ENCODE measurements around the gene SHE. TPM values are rescaled to one million over a fixed set of nuclear protein-coding genes. Genes with fewer than 3 reads are reported as not detected.

The SHE gene
- total and polyA plus RNA-seq, 2 donors (not counting 3 experiments of a cell fraction or from before 2014, with no cell fraction given): 30.1 to 52.7 TPM

DNA sequence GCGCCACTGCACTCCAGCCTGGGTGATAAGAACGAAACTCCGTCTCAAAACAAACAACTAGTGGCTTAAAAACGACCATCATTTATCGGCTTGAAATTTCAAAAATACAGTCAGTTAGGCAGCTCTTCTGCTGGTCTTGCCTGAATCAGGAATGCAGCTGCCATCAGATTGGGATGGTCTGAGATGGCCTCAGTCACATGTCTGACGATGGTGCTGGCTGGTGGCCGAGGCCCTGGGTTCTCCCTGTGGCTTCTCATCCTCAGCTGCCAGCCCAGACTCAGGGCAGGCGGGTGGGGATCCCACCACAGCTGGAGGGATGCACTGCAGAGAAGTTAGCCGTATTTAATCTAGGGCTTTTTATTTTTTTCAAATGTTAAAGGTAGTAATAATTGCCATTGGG lies 65.8 kb downstream of the SHE start:
- DNase-seq (ENCODE audit: low read depth, low spot score) (no peak), FAIRE-seq (no peak)
- no TSS peak for BruUV-seq (replicated peaks)
- Histone ChIP-seq H3K9me1 (replicated peaks; ENCODE audit: control insufficient read depth, extremely low read depth, insufficient read depth, low read length) (no peaks in the 10 kb centered on the region), H3K27ac (ENCODE audit: insufficient read depth, low read depth, low read length) (no peak overlapping the region), H3K9ac (replicated peaks; ENCODE audit: extremely low read depth, insufficient read depth, low read length) (no peak overlapping the region), H3K79me2 (ENCODE audit: control insufficient read depth, insufficient read depth, low read length) (no peaks in the 10 kb centered on the region), H3K9me3 (replicated peaks; ENCODE audit: control insufficient read depth, insufficient read depth, low read length) (no peaks in the 10 kb centered on the region), H4K20me1 (replicated peaks; ENCODE audit: control insufficient read depth, extremely low read depth, insufficient read depth, low read length) (no peaks in the 10 kb centered on the region), H3K4me3 (replicated peaks in 1 of 3; ENCODE audit: insufficient read depth in 1 of 3, low read depth in 1 of 3, low read length in 3 of 3) (no peak overlapping the region), H2AFZ (ENCODE audit: low read depth, low read length) (no peak overlapping the region), H3K36me3 (ENCODE audit: control insufficient read depth in 2 of 2, extremely low read depth in 1 of 2, insufficient read depth in 2 of 2, low read length in 2 of 2) (no peaks in the 10 kb centered on the region), H3K27me3 (ENCODE audit: control insufficient read depth in 2 of 2, insufficient read depth in 2 of 2, low read length in 2 of 2) (no peaks in the 10 kb centered on the region), H3K4me1 (ENCODE audit: control insufficient read depth, extremely low read depth, insufficient read depth, low read length) (peaks cover 5% of the 10 kb centered on the region), H3K4me2 (ENCODE audit: insufficient read depth, low read length) (no peak overlapping the region)
- TF ChIP-seq, protein P1, sequence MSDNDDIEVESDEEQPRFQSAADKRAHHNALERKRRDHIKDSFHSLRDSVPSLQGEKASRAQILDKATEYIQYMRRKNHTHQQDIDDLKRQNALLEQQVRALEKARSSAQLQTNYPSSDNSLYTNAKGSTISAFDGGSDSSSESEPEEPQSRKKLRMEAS (IDR thresholded peaks at IDR 0.05; ENCODE audit: insufficient read depth, insufficient read length): no peak
- TF ChIP-seq MYC (IDR thresholded peaks at IDR 0.05; ENCODE audit: low read depth, low read length) (no peak), POLR2A (IDR thresholded peaks at IDR 0.05; ENCODE audit: low read depth, low read length) (no peak), POLR2AphosphoS5 (IDR thresholded peaks at IDR 0.05; ENCODE audit: insufficient read depth, low read depth, low read length) (no peak), JUN (IDR thresholded peaks at IDR 0.05; ENCODE audit: borderline replicate concordance, insufficient read depth, insufficient read length, low read depth) (no peak), GATA2 (IDR thresholded peaks at IDR 0.05; ENCODE audit: insufficient read depth, insufficient read length, low read depth, low read length) (no peak), FOS (IDR thresholded peaks at IDR 0.05; ENCODE audit: borderline replicate concordance, insufficient read depth, low read length) (no peak), EZH2 (IDR thresholded peaks at IDR 0.05; ENCODE audit: borderline replicate concordance, low read depth, low read length, severe bottlenecking) (no peak)
- TF ChIP-seq, protein P2, sequence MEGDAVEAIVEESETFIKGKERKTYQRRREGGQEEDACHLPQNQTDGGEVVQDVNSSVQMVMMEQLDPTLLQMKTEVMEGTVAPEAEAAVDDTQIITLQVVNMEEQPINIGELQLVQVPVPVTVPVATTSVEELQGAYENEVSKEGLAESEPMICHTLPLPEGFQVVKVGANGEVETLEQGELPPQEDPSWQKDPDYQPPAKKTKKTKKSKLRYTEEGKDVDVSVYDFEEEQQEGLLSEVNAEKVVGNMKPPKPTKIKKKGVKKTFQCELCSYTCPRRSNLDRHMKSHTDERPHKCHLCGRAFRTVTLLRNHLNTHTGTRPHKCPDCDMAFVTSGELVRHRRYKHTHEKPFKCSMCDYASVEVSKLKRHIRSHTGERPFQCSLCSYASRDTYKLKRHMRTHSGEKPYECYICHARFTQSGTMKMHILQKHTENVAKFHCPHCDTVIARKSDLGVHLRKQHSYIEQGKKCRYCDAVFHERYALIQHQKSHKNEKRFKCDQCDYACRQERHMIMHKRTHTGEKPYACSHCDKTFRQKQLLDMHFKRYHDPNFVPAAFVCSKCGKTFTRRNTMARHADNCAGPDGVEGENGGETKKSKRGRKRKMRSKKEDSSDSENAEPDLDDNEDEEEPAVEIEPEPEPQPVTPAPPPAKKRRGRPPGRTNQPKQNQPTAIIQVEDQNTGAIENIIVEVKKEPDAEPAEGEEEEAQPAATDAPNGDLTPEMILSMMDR (IDR thresholded peaks at IDR 0.05; ENCODE audit: extremely low read depth in 1 of 2, insufficient read depth in 1 of 2, low read depth in 1 of 2, low read length in 2 of 2): no peak
- CTCF ChIA-PET: interaction anchor here (1.5 kb wide), 1 partner anchor 110 kb away, joined by 4 read pairs; no protein-coding TSS in a partner anchor
- POLR2A ChIA-PET: no interaction called here
- dilution Hi-C loops (cut with MboI; ENCODE audit: extremely low pct_ligation_motif_present, low sequenced_read_pairs): no loop called here
- intact Hi-C loops (cut with micrococcal nuclease): no loop called here
